H1 (cell line): Measurements from ENCODE around the gene FBXL15. TPM values are rescaled to one million over a fixed set of nuclear protein-coding genes. Genes with fewer than 3 reads are reported as not detected.
A peak's percentile ranks its signal among the peaks of the same experiment; 100 is the strongest.

Experiments
- CTCF ChIA-PET: fragments of 300-600 bp; sonication (Branson Sonifier 250); formaldehyde crosslinking; loops from one replicate; lab custom pipeline; 2021; ENCODE audit not compliant: partially characterized antibody; lab: Charles Lee
- POLR2A ChIA-PET: fragments of 300-600 bp; sonication (Branson Sonifier 250); formaldehyde crosslinking; loops from one replicate; lab custom pipeline; 2021; ENCODE audit warnings: inconsistent platforms; ENCODE audit not compliant: partially characterized antibody; lab: Charles Lee
- DNase-seq, 2 experiments: peaks; one replicate each; pipeline versions ENCODE4 v3.0.0 to v3.0.0-alpha.2; 2010 to 2022; ENCODE audit warnings: low spot score in 2 of 2, low read depth in 1 of 2, mixed read lengths in 1 of 2
- FAIRE-seq: peaks from 2 replicates; lab custom pipeline; 2011; peaks lifted over from hg19 to GRCh38; lab: Jason Lieb, UNC
- H2AFZ ChIP-seq: 2 replicates; pipeline ENCODE4 v1.8.1; 2012; ENCODE audit warnings: low read length, inconsistent platforms
- H2AK5ac ChIP-seq: 2 replicates; pipeline ENCODE4 v1.6.1; 2013; ENCODE audit warnings: low read depth, low read length
- H2BK120ac ChIP-seq: replicated peaks from 2 replicates; pipeline ENCODE3; 2013; ENCODE audit warnings: low read depth, low read length, inconsistent platforms
- H2BK12ac ChIP-seq: 2 replicates; pipeline ENCODE4 v1.6.1; 2013; ENCODE audit warnings: low read depth, low read length
- H2BK15ac ChIP-seq: 2 replicates; pipeline ENCODE4 v1.6.1; 2013; ENCODE audit warnings: low read length
- H2BK20ac ChIP-seq: 2 replicates; pipeline ENCODE4 v1.6.1; 2013; ENCODE audit warnings: low read length
- H2BK5ac ChIP-seq: 2 replicates; pipeline ENCODE4 v1.6.1; 2013; ENCODE audit warnings: low read depth, low read length
- H3K14ac ChIP-seq: 2 replicates; pipeline ENCODE4 v1.6.1; 2013; ENCODE audit warnings: inconsistent platforms; ENCODE audit not compliant: insufficient read length
- H3K18ac ChIP-seq: 2 replicates; pipeline ENCODE4 v1.6.1; 2013; ENCODE audit warnings: low read length; ENCODE audit errors: extremely low read depth
- H3K23ac ChIP-seq: 2 replicates; pipeline ENCODE4 v1.6.1; 2013; ENCODE audit warnings: inconsistent platforms; ENCODE audit not compliant: insufficient read length
- H3K23me2 ChIP-seq: 2 replicates; pipeline ENCODE4 v1.6.1; 2013; ENCODE audit warnings: low read depth, low read length
- H3K27ac ChIP-seq: 2 replicates; pipeline ENCODE4 v1.6.1; 2011; ENCODE audit warnings: low read depth, low read length, inconsistent platforms
- H3K27me3 ChIP-seq, 4 experiments: replicated peaks in 1 of 4; 1 replicate in 1 of 4; 2 replicates in 3 of 4; pipeline versions ENCODE4 v1.6.1 to v1.8.1; 2011 to 2013; ENCODE audit warnings: low read length in 3 of 4, mild to moderate bottlenecking in 3 of 4, inconsistent platforms in 2 of 4, mixed read lengths in 2 of 4, moderate library complexity in 1 of 4; ENCODE audit not compliant: control insufficient read depth in 3 of 4, insufficient read depth in 3 of 4; ENCODE audit errors: extremely low read depth in 1 of 4
- H3K36me3 ChIP-seq, 4 experiments: 2 replicates each; pipeline versions ENCODE4 v1.6.1 to v1.8.1; 2011 to 2013; ENCODE audit warnings: mild to moderate bottlenecking in 4 of 4, low read length in 3 of 4, moderate library complexity in 2 of 4, control low read depth in 1 of 4, inconsistent platforms in 1 of 4; ENCODE audit not compliant: insufficient read depth in 4 of 4, control insufficient read depth in 2 of 4
- H3K4ac ChIP-seq: replicated peaks from 2 replicates; pipeline ENCODE3; 2013; ENCODE audit warnings: low read length, low read depth, mixed read lengths, inconsistent platforms; ENCODE audit not compliant: insufficient read length
- H3K4me1 ChIP-seq, 4 experiments: replicated peaks in 1 of 4; 1 replicate in 1 of 4; 2 replicates in 3 of 4; pipeline versions ENCODE4 v1.6.1 to v1.8.1; 2011 to 2013; ENCODE audit warnings: low read length in 3 of 4, inconsistent platforms in 2 of 4, mixed read lengths in 1 of 4; ENCODE audit not compliant: insufficient read depth in 4 of 4, control insufficient read depth in 3 of 4
- H3K4me2 ChIP-seq, 2 experiments: 2 replicates each; pipeline versions ENCODE4 v1.6.1 to v1.8.1; 2011 to 2013; ENCODE audit warnings: low read depth in 2 of 2, low read length in 2 of 2, control low read depth in 1 of 2, inconsistent platforms in 1 of 2, mild to moderate bottlenecking in 1 of 2; ENCODE audit not compliant: insufficient read depth in 1 of 2
- H3K4me3 ChIP-seq, 4 experiments: fragments of 200-600, 300-600 bp in 1 of 4; sonication (generic), shearing (Covaris generic), sonication (Bioruptor Twin) in 1 of 4; 2 replicates each; pipeline versions ENCODE4 v1.5.1 to v1.8.1; 2011 to 2016; ENCODE audit warnings: low read length in 4 of 4, low read depth in 3 of 4, control low read depth in 2 of 4, inconsistent platforms in 2 of 4, mild to moderate bottlenecking in 2 of 4, mixed read lengths in 1 of 4, moderate library complexity in 1 of 4; ENCODE audit not compliant: insufficient read depth in 2 of 4; ENCODE audit errors: extremely low read depth in 1 of 4
- H3K56ac ChIP-seq: replicated peaks from 2 replicates; pipeline ENCODE3; 2013; ENCODE audit warnings: low read depth, mild to moderate bottlenecking, mixed read lengths, low read length, inconsistent platforms; ENCODE audit not compliant: insufficient read length
- H3K79me1 ChIP-seq: 2 replicates; pipeline ENCODE4 v1.6.1; 2013; ENCODE audit warnings: low read depth, low read length, control low read depth
- H3K79me2 ChIP-seq, 2 experiments: 2 replicates each; pipeline versions ENCODE4 v1.6.1 to v1.8.1; 2012 to 2013; ENCODE audit warnings: low read length in 2 of 2, mild to moderate bottlenecking in 2 of 2, inconsistent platforms in 1 of 2; ENCODE audit not compliant: insufficient read depth in 2 of 2, control insufficient read depth in 1 of 2
- H3K9ac ChIP-seq, 4 experiments: replicated peaks in 1 of 4; 1 replicate in 1 of 4; 2 replicates in 3 of 4; pipeline versions ENCODE4 v1.6.1 to v1.8.1; 2011 to 2013; ENCODE audit warnings: low read depth in 3 of 4, low read length in 3 of 4, control low read depth in 2 of 4, mild to moderate bottlenecking in 2 of 4, moderate library complexity in 2 of 4, inconsistent platforms in 1 of 4; ENCODE audit errors: extremely low read depth in 1 of 4
- H3K9me3 ChIP-seq, 2 experiments: 2 replicates each; pipeline versions ENCODE4 v1.6.1 to v1.8.1; 2012 to 2013; ENCODE audit warnings: mild to moderate bottlenecking in 2 of 2, moderate library complexity in 2 of 2, control low read depth in 1 of 2, inconsistent platforms in 1 of 2, low read depth in 1 of 2, low read length in 1 of 2, mixed read lengths in 1 of 2; ENCODE audit not compliant: insufficient read depth in 2 of 2
- H4K20me1 ChIP-seq, 2 experiments: replicated peaks in 1 of 2; 2 replicates each; pipeline versions ENCODE3 to v1.8.1; 2011 to 2013; ENCODE audit warnings: inconsistent platforms in 2 of 2, low read length in 2 of 2, mild to moderate bottlenecking in 1 of 2; ENCODE audit not compliant: insufficient read depth in 2 of 2, control insufficient read depth in 1 of 2
- H4K5ac ChIP-seq: 2 replicates; pipeline ENCODE4 v1.6.1; 2013; ENCODE audit warnings: low read length, low read depth, mixed read lengths, inconsistent platforms; ENCODE audit not compliant: insufficient read length
- H4K8ac ChIP-seq: 2 replicates; pipeline ENCODE4 v1.8.0; 2013; ENCODE audit warnings: mild to moderate bottlenecking, moderate library complexity, low read length, inconsistent platforms; ENCODE audit not compliant: insufficient read depth; ENCODE audit errors: extremely low read depth
- H4K91ac ChIP-seq: replicated peaks from 2 replicates; pipeline ENCODE3; 2013; ENCODE audit warnings: low read length, mixed read lengths, inconsistent platforms; ENCODE audit not compliant: insufficient read length
- CEBPB ChIP-seq: IDR thresholded peaks from 2 replicates; pipeline ENCODE4 v1.6.1; 2012; ENCODE audit warnings: low read depth, low read length
- CHD1 ChIP-seq: IDR thresholded peaks from 2 replicates; pipeline ENCODE4 v1.6.1; 2012; ENCODE audit warnings: low read depth, low read length, improper control_type of control experiment
- CHD2 ChIP-seq: IDR thresholded peaks from 2 replicates; pipeline ENCODE4 v1.6.1; 2012; ENCODE audit warnings: low read length, improper control_type of control experiment
- CTBP2 ChIP-seq: IDR thresholded peaks from 2 replicates; pipeline ENCODE4 v1.7.0; 2011; ENCODE audit warnings: borderline replicate concordance, mild to moderate bottlenecking, moderate library complexity, mixed read lengths, low read length; ENCODE audit not compliant: insufficient read depth, insufficient read length
- GTF2F1 ChIP-seq: IDR thresholded peaks from 2 replicates; pipeline ENCODE4 v1.6.1; 2012; ENCODE audit warnings: low read depth, low read length, improper control_type of control experiment, borderline replicate concordance
- JUN ChIP-seq: IDR thresholded peaks from 2 replicates; pipeline ENCODE4 v1.6.1; 2011; ENCODE audit warnings: low read depth, mild to moderate bottlenecking, improper control_type of control experiment, low read length
- JUND ChIP-seq: IDR thresholded peaks from 2 replicates; pipeline ENCODE4 v1.6.1; 2011; ENCODE audit warnings: mild to moderate bottlenecking, improper control_type of control experiment, low read length
- NANOG ChIP-seq: IDR thresholded peaks from 2 replicates; pipeline ENCODE4 v1.6.1; 2011; ENCODE audit warnings: low read length, low read depth, mild to moderate bottlenecking, inconsistent platforms; ENCODE audit not compliant: insufficient read depth, poor library complexity, severe bottlenecking
- SRF ChIP-seq: IDR thresholded peaks from 2 replicates; pipeline ENCODE4 v1.6.1; 2011; ENCODE audit warnings: mild to moderate bottlenecking, low read depth, low read length, moderate library complexity
- TAF7 ChIP-seq: optimal IDR thresholded peaks from 2 replicates; pipeline ENCODE3; 2011; ENCODE audit warnings: low read depth, mild to moderate bottlenecking, inconsistent platforms, low read length, moderate library complexity, borderline replicate concordance
- TBP ChIP-seq: IDR thresholded peaks from 2 replicates; pipeline ENCODE4 v1.6.1; 2011; ENCODE audit warnings: low read depth, low read length, improper control_type of control experiment
- WGBS, 2 experiments: shearing (Covaris generic) in 1 of 2; methylation state at CpG; one replicate each; pipeline versions ENCODE4 v1.1.6 to v1.1.7; 2013 to 2015; ENCODE audit warnings: low lambda C conversion rate in 2 of 2, mixed read lengths in 2 of 2, inconsistent platforms in 1 of 2, low coverage in 1 of 2, missing lambda C conversion rate in 1 of 2; ENCODE audit not compliant: insufficient replicate concordance in 2 of 2, insufficient coverage in 1 of 2, insufficient read length in 1 of 2; ENCODE audit errors: extremely low coverage in 1 of 2, missing lambda C conversion rate in 1 of 2; 5-methylcytosine and 5-hydroxymethylcytosine counted together
- polyA plus RNA-seq, 7 experiments: library from polyadenylated mRNA; depleted of rRNA in 3 of 7; stranded (reverse) in 5 of 7; unstranded in 2 of 7; fragments of >200 nt in 5 of 7; fragments of 200-250 nt in 2 of 7; gene quantifications; 1 replicate in 5 of 7; 2 replicates in 1 of 7; 4 replicates in 1 of 7; pipeline versions ENCODE4 v1.2.1 to v1.2.3, GENCODE V29; 2011 to 2013; ENCODE audit warnings: missing spikeins in 2 of 7, mixed read lengths in 2 of 7
- total RNA-seq: library from RNA; stranded (reverse); fragmentation: NEBNext Ultra II Directional; extraction: Animal tissue kit (Norgen Biotek cat#: 25700); gene quantifications from 2 replicates; pipeline ENCODE4 v1.2.1, GENCODE V29; 2021
- TF ChIP-seq, protein P1 (sequence below): IDR thresholded peaks from 2 replicates; pipeline ENCODE4 v1.6.1; 2012; ENCODE audit warnings: inconsistent platforms

Gene FBXL15
- total and polyA plus RNA-seq, 2 of the 8 experiments (the other 6 are each of a cell fraction or from before 2014, with no cell fraction given): 11.3 to 22.6 TPM

DNA sequence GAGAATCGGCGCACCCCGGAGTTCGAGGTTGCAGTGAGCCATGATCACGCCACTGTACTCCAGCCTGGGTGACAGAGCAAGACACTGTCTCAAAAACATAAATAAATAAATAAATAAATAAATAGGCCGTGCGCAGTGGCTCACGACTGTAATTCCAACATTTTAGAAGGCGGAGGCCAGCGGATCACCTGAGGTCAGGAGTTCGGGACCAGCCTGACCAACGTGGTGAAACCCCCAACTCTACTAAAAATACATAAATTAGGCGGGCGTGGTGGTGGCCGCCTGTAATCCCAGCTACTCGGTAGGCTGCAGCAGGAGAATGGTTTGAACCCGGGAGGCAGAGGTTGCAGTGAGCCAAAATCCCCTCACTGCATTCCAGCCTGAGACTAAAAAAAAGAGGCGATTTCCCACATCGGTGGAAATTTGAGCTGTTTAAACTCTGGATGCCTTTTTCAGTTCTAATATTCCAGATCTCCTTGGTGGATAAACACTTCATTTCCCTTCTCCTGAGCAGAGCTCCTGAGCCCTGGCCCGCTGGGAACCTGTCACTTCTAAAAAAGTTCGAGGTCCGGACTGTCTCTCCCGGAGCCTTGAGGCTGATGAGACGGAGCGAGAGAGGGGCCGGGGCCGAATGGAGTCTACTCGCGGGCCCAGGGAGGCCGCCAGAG is 27.1 kb upstream of the FBXL15 start:
- H3K4me1 ChIP-seq: peaks cover 0 to 17% (median 9%) of the 10 kb centered on the region in 4 experiments; a peak in 6 of 7 replicates
- no peak overlapping the region for H3K9ac ChIP-seq
- H3K4ac ChIP-seq: no peak overlapping the region
- DNase-seq: peak in 1 of 2 experiments; percentile 53
- H3K36me3 ChIP-seq: peaks cover 0 to 4% (median 2%) of the 10 kb centered on the region in 4 experiments; a peak in 4 of 8 replicates
- no peak overlapping the region for H4K91ac ChIP-seq
- no peak overlapping the region for H3K23ac ChIP-seq
- peaks cover 3 to 12% of the 10 kb centered on the region in 2 experiments for H4K20me1 ChIP-seq
- no peak overlapping the region for H2BK120ac ChIP-seq
- no peak overlapping the region for H3K27ac ChIP-seq
- POLR2A ChIA-PET: interaction anchor here (1.0 to 5.8 kb wide), 5 partner anchors 12 to 242 kb away, joined by 3 to 33 read pairs (median 7); partner anchors contain the start of genes FBXL15 and NOLC1
- no peak overlapping the region for H4K5ac ChIP-seq
- no peak overlapping the region for H4K8ac ChIP-seq
- WGBS, 2 experiments: 50% methylated on average over 29 of the region's 30 CpGs; no CpG with 5 or more reads in 1 of the 2 experiments
- H3K79me2 ChIP-seq: no peaks in the 10 kb centered on the region
- FAIRE-seq: no peak
- CTCF ChIA-PET: interaction anchor here (0.6 to 16.4 kb wide), 27 partner anchors 11 to 233 kb away, joined by 3 to 357 read pairs (median 5); partner anchors contain the start of genes C10orf95, ELOVL3, FBXL15 and PSD
- H3K23me2 ChIP-seq: peaks cover 13% of the 10 kb centered on the region
- peaks cover 0 to 22% (median 20%) of the 10 kb centered on the region in 4 experiments; a peak in 6 of 7 replicates for H3K27me3 ChIP-seq
- H2AFZ ChIP-seq: no peak overlapping the region
- no peak overlapping the region for H2AK5ac ChIP-seq
- no peak overlapping the region for H3K18ac ChIP-seq
- H3K4me3 ChIP-seq: peak overlapping the region; percentile 29 to 69 (median 55)
- no peak overlapping the region for H3K14ac ChIP-seq
- no peak overlapping the region for H2BK15ac ChIP-seq
- no peaks in the 10 kb centered on the region for H3K9me3 ChIP-seq
- peak overlapping the region; percentile 98 to 100 for H3K4me2 ChIP-seq
- H3K56ac ChIP-seq: no peak overlapping the region
- no peak overlapping the region for H2BK20ac ChIP-seq
- no peak overlapping the region for H2BK5ac ChIP-seq
- no peak overlapping the region for H2BK12ac ChIP-seq
- H3K79me1 ChIP-seq: no peaks in the 10 kb centered on the region
- TF ChIP-seq CHD2 (0 out of 2 replicates have a peak, but pooled peaks have one; percentile 12), TAF7 (no peak), CTBP2 (no peak), TBP (peak; percentile 18; the same call in 1 of the 2 replicates), SRF (no peak), JUN (no peak), GTF2F1 (no peak), NANOG (no peak), JUND (no peak), CEBPB (no peak), CHD1 (no peak)
- TF ChIP-seq, protein P1, sequence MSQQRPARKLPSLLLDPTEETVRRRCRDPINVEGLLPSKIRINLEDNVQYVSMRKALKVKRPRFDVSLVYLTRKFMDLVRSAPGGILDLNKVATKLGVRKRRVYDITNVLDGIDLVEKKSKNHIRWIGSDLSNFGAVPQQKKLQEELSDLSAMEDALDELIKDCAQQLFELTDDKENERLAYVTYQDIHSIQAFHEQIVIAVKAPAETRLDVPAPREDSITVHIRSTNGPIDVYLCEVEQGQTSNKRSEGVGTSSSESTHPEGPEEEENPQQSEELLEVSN: no peak
